ENCODE results near the gene MGRN1. TPM values are rescaled to one million over a fixed set of nuclear protein-coding genes. Genes with fewer than 3 reads are reported as not detected.

Gene MGRN1
- total and polyA plus RNA-seq, 2 of the 13 experiments (the other 11 are each of a cell fraction or from before 2014, with no cell fraction given) = 11.9 to 12.6 TPM

- no peak overlapping the region for H3K4me2 ChIP-seq (ENCODE audit: low read depth, low read length)
- intact Hi-C loops (cut with micrococcal nuclease; ENCODE audit: unreplicated experiment) (no loop called here), in situ Hi-C loops (cut with HindIII; ENCODE audit: extremely low pct_ligation_motif_present, low pct_unique_long_range_greater_than_20kb) (no loop called here)
- no peak for FAIRE-seq
- no peak overlapping the region for H3K9ac ChIP-seq (ENCODE audit: insufficient read depth, low read depth, low read length)
- peaks cover 28 to 54% of the 10 kb centered on the region in 2 experiments for H3K36me3 ChIP-seq (replicated peaks in 1 of 2; ENCODE audit: control insufficient read depth in 1 of 2, insufficient read depth in 2 of 2, low read length in 2 of 2)
- H4K20me1 ChIP-seq (ENCODE audit: insufficient read depth, low read length) = no peaks in the 10 kb centered on the region
- no TSS peak for BruUV-seq (replicated peaks)
- H3K79me2 ChIP-seq (ENCODE audit: insufficient read depth, low read length) = peaks cover 3% of the 10 kb centered on the region
- H3K27ac ChIP-seq (ENCODE audit: extremely low read length, insufficient read depth, low read length) = peak overlapping the region; percentile 31
- ChIA-PET CTCF (ENCODE audit: low intra/inter-chr PET ratio, low total read pairs) (no interaction called here), POLR2A (interaction anchor here (1.3 to 1.4 kb wide), 2 partner anchors 71 to 81 kb away, joined by 3 read pairs; no protein-coding TSS in a partner anchor)
- WGBS (ENCODE audit: low lambda C conversion rate) = 79% methylated on average over 14 of the region's 33 CpGs
- no peaks in the 10 kb centered on the region for H3K27me3 ChIP-seq (ENCODE audit: control insufficient read depth in 1 of 2, insufficient read depth in 2 of 2, low read length in 2 of 2)
- peak; percentile 6 for ATAC-seq
- H3K4me3 ChIP-seq (replicated peaks in 1 of 3; ENCODE audit: insufficient read depth in 1 of 3, low read depth in 2 of 3, low read length in 3 of 3) = no peak overlapping the region
- H3K4me1 ChIP-seq (ENCODE audit: insufficient read depth, low read length) = peaks cover 38% of the 10 kb centered on the region
- no peak for DNase-seq (ENCODE audit: low spot score)
- no peaks in the 10 kb centered on the region for H3K9me3 ChIP-seq (ENCODE audit: low read length)
- H2AFZ ChIP-seq (ENCODE audit: low read length) = no peak overlapping the region
- TF ChIP-seq AGO1 (IDR thresholded peaks at IDR 0.05; ENCODE audit: low read depth, low read length, poor library complexity, severe bottlenecking) (peak; percentile 13), AGO2 (optimal IDR thresholded peaks at IDR 0.05; ENCODE audit: low read depth, low read length) (peak; percentile 90), ZMAT3 (CRISPR knock-in tag; conservative IDR thresholded peaks at IDR 0.05) (no peak), POLR2G (IDR thresholded peaks at IDR 0.05; ENCODE audit: low read depth, low read length) (peak; percentile 20; the same call in 1 of the 2 replicates), ZBTB38 (CRISPR knock-in tag; IDR thresholded peaks at IDR 0.05) (peak; percentile 59), PAXIP1 (CRISPR knock-in tag; conservative IDR thresholded peaks at IDR 0.05) (0 out of 2 replicates have a peak, but pooled peaks have one; percentile 15), ZFX (CRISPR knock-in tag; IDR thresholded peaks at IDR 0.05; ENCODE audit: low read depth) (peak; percentile 38; the same call in 1 of the 2 replicates), ZNF44 (CRISPR knock-in tag; IDR thresholded peaks at IDR 0.05) (no peak), UBTF (CRISPR knock-in tag; IDR thresholded peaks at IDR 0.05) (peak; percentile 50; the same call in 1 of the 2 replicates)
- TF ChIP-seq, protein P1, sequence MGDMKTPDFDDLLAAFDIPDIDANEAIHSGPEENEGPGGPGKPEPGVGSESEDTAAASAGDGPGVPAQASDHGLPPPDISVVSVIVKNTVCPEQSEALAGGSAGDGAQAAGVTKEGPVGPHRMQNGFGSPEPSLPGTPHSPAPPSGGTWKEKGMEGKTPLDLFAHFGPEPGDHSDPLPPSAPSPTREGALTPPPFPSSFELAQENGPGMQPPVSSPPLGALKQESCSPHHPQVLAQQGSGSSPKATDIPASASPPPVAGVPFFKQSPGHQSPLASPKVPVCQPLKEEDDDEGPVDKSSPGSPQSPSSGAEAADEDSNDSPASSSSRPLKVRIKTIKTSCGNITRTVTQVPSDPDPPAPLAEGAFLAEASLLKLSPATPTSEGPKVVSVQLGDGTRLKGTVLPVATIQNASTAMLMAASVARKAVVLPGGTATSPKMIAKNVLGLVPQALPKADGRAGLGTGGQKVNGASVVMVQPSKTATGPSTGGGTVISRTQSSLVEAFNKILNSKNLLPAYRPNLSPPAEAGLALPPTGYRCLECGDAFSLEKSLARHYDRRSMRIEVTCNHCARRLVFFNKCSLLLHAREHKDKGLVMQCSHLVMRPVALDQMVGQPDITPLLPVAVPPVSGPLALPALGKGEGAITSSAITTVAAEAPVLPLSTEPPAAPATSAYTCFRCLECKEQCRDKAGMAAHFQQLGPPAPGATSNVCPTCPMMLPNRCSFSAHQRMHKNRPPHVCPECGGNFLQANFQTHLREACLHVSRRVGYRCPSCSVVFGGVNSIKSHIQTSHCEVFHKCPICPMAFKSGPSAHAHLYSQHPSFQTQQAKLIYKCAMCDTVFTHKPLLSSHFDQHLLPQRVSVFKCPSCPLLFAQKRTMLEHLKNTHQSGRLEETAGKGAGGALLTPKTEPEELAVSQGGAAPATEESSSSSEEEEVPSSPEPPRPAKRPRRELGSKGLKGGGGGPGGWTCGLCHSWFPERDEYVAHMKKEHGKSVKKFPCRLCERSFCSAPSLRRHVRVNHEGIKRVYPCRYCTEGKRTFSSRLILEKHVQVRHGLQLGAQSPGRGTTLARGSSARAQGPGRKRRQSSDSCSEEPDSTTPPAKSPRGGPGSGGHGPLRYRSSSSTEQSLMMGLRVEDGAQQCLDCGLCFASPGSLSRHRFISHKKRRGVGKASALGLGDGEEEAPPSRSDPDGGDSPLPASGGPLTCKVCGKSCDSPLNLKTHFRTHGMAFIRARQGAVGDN (CRISPR knock-in tag; IDR thresholded peaks at IDR 0.05) = peak; percentile 55; the same call in 1 of the 2 replicates
These were observed 72.5 kb downstream of the MGRN1 start for GRCh38 chr16:4696905-4697847.

Measured in HepG2 (cell line).